ENCODE results near the gene CHAF1A.

Gene CHAF1A

DNA sequence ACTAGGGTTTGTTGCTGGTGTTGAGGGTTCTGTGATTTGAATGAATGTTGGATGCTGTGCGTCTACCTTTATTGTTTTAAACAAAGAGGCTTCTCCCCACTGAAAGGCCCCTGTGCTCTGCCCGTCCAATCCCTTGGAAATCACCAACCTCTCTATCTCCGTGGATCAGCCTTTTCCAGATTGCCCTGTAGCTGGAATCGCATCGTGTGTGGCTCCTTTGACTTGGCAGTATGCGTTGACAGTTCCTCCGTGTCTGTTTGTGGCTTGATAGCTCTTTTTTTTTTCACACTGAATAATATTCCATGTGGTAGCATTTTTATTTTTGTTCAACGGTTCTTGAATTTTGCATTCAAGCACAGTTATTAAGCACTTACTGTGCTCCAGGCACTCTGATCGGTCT, 32.0 kb downstream of the CHAF1A start:
- Histone ChIP-seq H3K36me3 (ENCODE audit: control insufficient read depth, insufficient read depth, low read length) (peaks cover 93% of the 10 kb centered on the region), H3K4me3 (ENCODE audit: low read depth, low read length) (no peak overlapping the region), H3K4me1 (ENCODE audit: control insufficient read depth, insufficient read depth, low read length) (no peaks in the 10 kb centered on the region), H3K9ac (ENCODE audit: low read length) (no peak overlapping the region), H3K27me3 (ENCODE audit: control insufficient read depth, insufficient read depth, low read length) (no peaks in the 10 kb centered on the region), H3K9me3 (ENCODE audit: control insufficient read depth, insufficient read depth, low read depth, low read length) (no peaks in the 10 kb centered on the region), H3K27ac (ENCODE audit: low read depth, low read length) (no peak overlapping the region)

DNA sequence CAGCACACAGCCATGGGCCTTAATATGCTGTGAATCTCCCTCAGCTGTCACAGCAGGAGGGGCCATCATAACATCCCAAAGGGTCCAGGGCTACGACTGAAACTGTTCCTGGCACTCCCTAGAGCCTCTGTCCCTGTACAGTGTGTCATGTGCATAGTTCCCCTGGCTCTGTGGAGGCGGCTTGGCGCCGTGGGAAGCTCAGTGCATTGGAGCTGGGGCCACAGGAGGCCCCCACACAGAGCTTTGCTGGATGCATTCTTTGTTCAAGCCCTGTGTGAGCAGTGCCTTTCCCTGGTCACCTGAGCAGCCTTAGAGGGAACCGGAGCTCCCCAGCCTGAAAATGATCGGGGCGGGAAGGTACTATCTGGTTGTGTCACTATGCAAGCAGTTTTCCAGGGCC, 33.8 kb downstream of the CHAF1A start:
- no peak overlapping the region for H3K9ac ChIP-seq (ENCODE audit: low read length)
- H3K9me3 ChIP-seq (ENCODE audit: control insufficient read depth, insufficient read depth, low read depth, low read length) = no peaks in the 10 kb centered on the region
- H3K36me3 ChIP-seq (ENCODE audit: control insufficient read depth, insufficient read depth, low read length) = peaks cover 88% of the 10 kb centered on the region
- H3K4me1 ChIP-seq (ENCODE audit: control insufficient read depth, insufficient read depth, low read length) = no peaks in the 10 kb centered on the region
- no peak overlapping the region for H3K27ac ChIP-seq (ENCODE audit: low read depth, low read length)
- H3K4me3 ChIP-seq (ENCODE audit: low read depth, low read length) = no peak overlapping the region
- H3K27me3 ChIP-seq (ENCODE audit: control insufficient read depth, insufficient read depth, low read length) = no peaks in the 10 kb centered on the region

DNA sequence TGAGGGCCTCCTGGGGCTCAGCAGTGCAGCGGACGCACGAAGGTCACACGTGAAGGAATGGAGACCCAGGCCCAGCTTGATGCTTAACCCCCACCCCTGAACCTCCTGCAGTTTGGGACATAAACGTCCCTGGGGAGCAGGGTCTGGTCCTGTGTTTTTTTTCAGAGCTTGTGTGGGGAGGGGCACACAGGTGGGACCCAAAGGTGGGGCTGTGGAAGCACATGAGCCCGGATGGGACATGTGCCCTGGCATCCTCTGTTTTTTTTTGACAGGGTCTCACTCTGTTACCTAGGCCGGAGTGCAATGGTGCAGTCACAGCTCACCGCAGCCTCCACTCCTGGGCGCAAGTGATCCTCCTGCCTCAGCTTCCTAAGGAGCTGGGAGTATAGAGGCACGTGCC, 34.7 kb downstream of the CHAF1A start:
- Histone ChIP-seq H3K4me3 (ENCODE audit: low read depth, low read length) (no peak overlapping the region), H3K9me3 (ENCODE audit: control insufficient read depth, insufficient read depth, low read depth, low read length) (no peaks in the 10 kb centered on the region), H3K36me3 (ENCODE audit: control insufficient read depth, insufficient read depth, low read length) (peaks cover 83% of the 10 kb centered on the region), H3K27ac (ENCODE audit: low read depth, low read length) (no peak overlapping the region), H3K27me3 (ENCODE audit: control insufficient read depth, insufficient read depth, low read length) (no peaks in the 10 kb centered on the region), H3K4me1 (ENCODE audit: control insufficient read depth, insufficient read depth, low read length) (no peaks in the 10 kb centered on the region), H3K9ac (ENCODE audit: low read length) (no peak overlapping the region)

DNA sequence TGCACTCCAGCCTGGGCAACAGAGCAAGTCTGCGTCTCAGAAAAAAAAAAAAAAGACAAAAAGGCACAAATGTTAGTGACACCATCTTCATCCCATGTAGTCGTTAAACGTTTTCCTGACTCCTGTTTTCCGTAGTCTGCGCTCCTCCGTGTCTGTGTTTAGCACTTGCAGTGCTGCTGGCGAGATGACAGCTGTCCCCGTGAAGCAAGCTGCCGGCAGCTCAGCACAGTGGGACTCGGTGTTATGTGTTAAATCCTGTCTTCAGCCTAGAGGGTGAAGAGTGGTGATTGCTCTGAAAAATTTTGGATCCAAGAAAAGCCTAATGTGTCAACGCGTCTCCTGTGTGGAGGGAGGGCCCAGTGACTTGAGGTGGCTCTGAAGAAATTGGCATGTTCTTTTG, 36.8 kb downstream of the CHAF1A start:
- peaks cover 83% of the 10 kb centered on the region for H3K36me3 ChIP-seq (ENCODE audit: control insufficient read depth, insufficient read depth, low read length)
- no peaks in the 10 kb centered on the region for H3K27me3 ChIP-seq (ENCODE audit: control insufficient read depth, insufficient read depth, low read length)
- no peaks in the 10 kb centered on the region for H3K4me1 ChIP-seq (ENCODE audit: control insufficient read depth, insufficient read depth, low read length)
- H3K9ac ChIP-seq (ENCODE audit: low read length) = no peak overlapping the region
- no peaks in the 10 kb centered on the region for H3K9me3 ChIP-seq (ENCODE audit: control insufficient read depth, insufficient read depth, low read depth, low read length)
- H3K4me3 ChIP-seq (ENCODE audit: low read depth, low read length) = no peak overlapping the region
- no peak overlapping the region for H3K27ac ChIP-seq (ENCODE audit: low read depth, low read length)

DNA sequence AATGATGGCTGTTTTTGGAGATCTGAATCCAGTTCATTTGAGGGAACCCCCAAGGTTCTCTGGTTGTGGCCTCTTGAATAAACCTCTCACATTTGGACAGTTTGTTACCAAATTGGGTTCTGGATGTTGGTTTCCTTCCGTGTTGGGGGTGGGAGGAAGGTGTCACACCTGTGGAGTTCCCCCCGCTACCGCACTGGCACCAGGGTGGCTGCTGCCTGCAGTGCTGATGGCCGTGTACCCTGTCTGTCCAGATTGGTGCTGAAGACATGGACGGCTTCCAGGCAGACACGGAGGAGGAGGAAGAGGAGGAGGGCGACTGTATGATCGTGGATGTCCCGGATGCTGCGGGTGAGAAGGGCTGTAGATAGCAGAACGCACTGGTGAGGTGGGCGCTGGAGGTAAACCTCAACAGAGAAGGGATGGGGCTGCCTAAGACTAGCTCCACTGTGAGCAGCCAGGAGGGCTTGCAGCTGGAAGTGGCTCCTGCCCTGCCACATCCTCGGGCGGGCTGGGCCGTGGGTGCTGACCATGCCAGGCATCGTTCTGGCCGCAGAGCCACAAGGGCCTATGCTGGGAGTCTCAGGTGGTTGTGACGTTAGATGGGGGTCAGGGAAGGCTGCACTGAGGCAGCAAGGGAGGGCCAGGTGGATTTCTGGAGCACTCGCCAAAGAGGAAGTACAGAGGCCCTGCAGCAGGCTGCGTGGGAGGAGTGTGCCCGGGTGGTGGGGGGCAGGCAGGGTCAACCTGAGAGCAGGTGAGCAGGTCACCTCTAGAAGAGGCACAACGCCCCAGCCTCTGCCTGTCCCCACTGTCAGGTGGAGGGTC, 39.8 kb downstream of the CHAF1A start:
- no peaks in the 10 kb centered on the region for H3K27me3 ChIP-seq (ENCODE audit: control insufficient read depth, insufficient read depth, low read length)
- no peaks in the 10 kb centered on the region for H3K9me3 ChIP-seq (ENCODE audit: control insufficient read depth, insufficient read depth, low read depth, low read length)
- no peak overlapping the region for H3K4me3 ChIP-seq (ENCODE audit: low read depth, low read length)
- no peaks in the 10 kb centered on the region for H3K4me1 ChIP-seq (ENCODE audit: control insufficient read depth, insufficient read depth, low read length)
- H3K36me3 ChIP-seq (ENCODE audit: control insufficient read depth, insufficient read depth, low read length) = peaks cover 82% of the 10 kb centered on the region
- no peak overlapping the region for H3K9ac ChIP-seq (ENCODE audit: low read length)
- H3K27ac ChIP-seq (ENCODE audit: low read depth, low read length) = no peak overlapping the region

DNA sequence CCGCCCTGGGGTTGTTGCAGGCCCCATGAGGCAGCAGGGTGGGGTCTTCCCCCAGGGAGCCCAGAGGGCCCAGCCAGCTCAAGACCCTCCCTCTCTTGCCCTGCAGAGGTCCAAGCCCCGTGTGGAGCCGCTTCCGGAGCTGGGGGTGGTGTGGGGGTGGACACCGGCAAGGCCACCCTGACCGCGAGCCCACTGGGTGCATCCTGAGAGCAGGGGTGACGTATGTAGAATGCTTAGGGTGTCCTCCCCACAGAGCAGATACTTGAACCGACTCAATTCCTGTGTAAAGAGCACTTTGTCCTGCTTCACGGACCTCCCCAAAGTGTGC, 40.3 kb downstream of the CHAF1A start:
- no peaks in the 10 kb centered on the region for H3K4me1 ChIP-seq (ENCODE audit: control insufficient read depth, insufficient read depth, low read length)
- H3K36me3 ChIP-seq (ENCODE audit: control insufficient read depth, insufficient read depth, low read length) = peaks cover 85% of the 10 kb centered on the region
- no peaks in the 10 kb centered on the region for H3K27me3 ChIP-seq (ENCODE audit: control insufficient read depth, insufficient read depth, low read length)
- H3K9ac ChIP-seq (ENCODE audit: low read length) = no peak overlapping the region
- no peaks in the 10 kb centered on the region for H3K9me3 ChIP-seq (ENCODE audit: control insufficient read depth, insufficient read depth, low read depth, low read length)
- H3K4me3 ChIP-seq (ENCODE audit: low read depth, low read length) = no peak overlapping the region
- H3K27ac ChIP-seq (ENCODE audit: low read depth, low read length) = no peak overlapping the region

DNA sequence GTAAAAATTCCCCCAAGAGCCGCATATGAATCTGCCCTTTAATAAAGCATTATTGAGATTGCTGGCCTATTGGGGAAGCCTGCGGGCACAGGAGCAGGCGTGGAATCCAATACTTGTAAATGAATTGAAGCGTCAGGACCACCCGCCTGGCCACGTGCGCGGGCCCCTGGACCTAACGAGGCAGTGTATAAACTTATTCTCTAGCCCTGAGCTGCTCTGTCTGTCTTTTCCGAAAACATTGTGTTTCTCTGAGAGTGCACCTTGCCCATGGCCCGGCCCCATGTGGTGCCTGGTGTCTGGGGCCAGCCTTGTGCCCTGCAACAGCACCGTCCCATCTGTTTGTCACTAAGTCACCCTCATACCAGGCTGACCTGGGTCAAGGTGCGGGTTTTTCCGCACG, 40.7 kb downstream of the CHAF1A start:
- H3K9ac ChIP-seq (ENCODE audit: low read length) = no peak overlapping the region
- H3K27me3 ChIP-seq (ENCODE audit: control insufficient read depth, insufficient read depth, low read length) = no peaks in the 10 kb centered on the region
- H3K9me3 ChIP-seq (ENCODE audit: control insufficient read depth, insufficient read depth, low read depth, low read length) = no peaks in the 10 kb centered on the region
- no peak overlapping the region for H3K4me3 ChIP-seq (ENCODE audit: low read depth, low read length)
- no peak overlapping the region for H3K27ac ChIP-seq (ENCODE audit: low read depth, low read length)
- H3K36me3 ChIP-seq (ENCODE audit: control insufficient read depth, insufficient read depth, low read length) = peaks cover 85% of the 10 kb centered on the region
- H3K4me1 ChIP-seq (ENCODE audit: control insufficient read depth, insufficient read depth, low read length) = no peaks in the 10 kb centered on the region

DNA sequence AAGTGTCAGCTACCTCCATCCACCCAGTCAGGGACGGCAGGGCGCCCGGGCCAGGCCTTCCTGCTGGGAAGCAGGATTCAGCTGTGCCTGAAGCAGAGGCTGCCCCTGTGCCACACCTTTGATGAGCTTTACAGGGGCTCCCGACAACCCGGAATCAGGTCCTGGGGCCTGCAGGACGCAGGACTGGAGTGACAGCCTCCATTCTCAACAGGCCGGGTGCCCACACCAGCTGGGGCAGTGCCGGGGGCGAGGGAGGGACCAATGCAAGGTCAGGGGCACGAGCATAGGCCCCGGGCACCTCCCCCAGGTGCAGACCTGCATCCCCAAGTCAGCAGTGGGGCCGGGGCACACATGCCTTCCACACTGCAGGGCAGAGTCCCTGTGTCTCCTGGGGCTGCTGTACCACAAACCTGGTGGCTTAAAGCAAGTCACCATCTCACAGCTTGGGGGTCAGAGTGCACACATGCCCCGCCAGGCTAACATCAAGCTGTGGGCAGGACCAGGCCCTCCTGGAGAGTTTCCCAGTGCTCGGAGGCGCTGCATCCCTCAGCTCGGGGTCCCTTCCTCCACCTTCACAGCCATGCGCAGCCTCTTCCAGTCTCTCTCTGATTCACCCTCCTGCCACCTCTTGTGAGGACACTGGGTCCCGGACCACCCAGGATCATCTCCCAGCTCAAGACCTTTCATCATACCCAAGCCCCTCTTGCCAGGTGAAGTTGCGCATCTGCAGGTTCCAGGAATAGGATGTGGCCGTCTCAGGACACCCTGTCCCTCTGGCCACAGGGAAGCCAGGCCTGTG, 41.7 kb downstream of the CHAF1A start:
- no peaks in the 10 kb centered on the region for H3K9me3 ChIP-seq (ENCODE audit: control insufficient read depth, insufficient read depth, low read depth, low read length)
- H3K27me3 ChIP-seq (ENCODE audit: control insufficient read depth, insufficient read depth, low read length) = no peaks in the 10 kb centered on the region
- no peaks in the 10 kb centered on the region for H3K4me1 ChIP-seq (ENCODE audit: control insufficient read depth, insufficient read depth, low read length)
- H3K27ac ChIP-seq (ENCODE audit: low read depth, low read length) = no peak overlapping the region
- peaks cover 85% of the 10 kb centered on the region for H3K36me3 ChIP-seq (ENCODE audit: control insufficient read depth, insufficient read depth, low read length)
- H3K4me3 ChIP-seq (ENCODE audit: low read depth, low read length) = no peak overlapping the region
- no peak overlapping the region for H3K9ac ChIP-seq (ENCODE audit: low read length)

DNA sequence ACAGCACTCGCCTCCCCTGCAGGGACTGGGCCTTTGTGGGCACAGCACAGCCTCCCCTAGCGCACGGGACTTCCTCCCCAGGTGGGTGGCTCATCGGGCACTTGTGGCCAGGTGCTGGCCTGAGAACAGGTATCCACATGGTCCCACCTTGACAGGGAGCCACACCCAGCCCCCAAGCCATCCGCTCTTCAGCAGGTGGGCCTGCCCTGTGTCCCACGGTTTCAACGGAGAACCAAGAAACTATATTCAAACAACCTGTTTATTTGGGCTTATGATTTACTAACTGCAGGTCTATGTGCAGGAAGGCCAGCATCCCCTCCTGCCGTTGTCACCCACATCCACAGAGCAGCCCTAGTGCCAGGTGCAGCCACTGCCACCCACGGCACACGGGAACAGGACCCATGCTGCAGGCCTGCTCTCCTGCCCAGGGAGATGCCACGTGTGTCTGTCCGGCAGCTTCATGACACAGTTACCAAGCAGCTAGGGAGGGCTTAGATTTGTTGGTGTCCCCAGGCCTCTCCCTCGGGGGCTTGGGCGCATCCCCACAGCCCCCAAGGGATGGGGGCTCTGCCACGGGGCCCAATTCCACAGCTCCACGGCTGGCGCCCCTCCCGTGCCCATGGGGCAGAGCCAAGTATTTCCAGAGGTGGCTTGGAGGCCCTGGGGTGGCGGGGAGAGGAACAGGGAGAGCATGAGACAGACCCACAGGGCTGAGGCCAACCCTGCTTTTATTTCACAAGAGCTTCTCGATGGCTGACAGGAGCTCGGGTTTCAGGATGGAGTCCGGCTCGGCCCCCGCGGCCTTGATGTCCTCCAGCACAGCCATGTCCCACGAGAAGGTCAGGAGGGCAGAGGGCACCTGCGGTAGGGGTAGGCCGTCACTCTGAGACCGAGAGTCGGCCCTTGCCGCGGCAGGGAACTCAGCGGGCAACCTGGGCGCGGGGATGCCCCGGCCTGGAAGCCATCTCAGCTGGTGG, 42.6 kb downstream of the CHAF1A start:
- no peak overlapping the region for H3K4me3 ChIP-seq (ENCODE audit: low read depth, low read length)
- H3K9ac ChIP-seq (ENCODE audit: low read length) = no peak overlapping the region
- H3K9me3 ChIP-seq (ENCODE audit: control insufficient read depth, insufficient read depth, low read depth, low read length) = no peaks in the 10 kb centered on the region
- H3K27me3 ChIP-seq (ENCODE audit: control insufficient read depth, insufficient read depth, low read length) = no peaks in the 10 kb centered on the region
- peaks cover 82% of the 10 kb centered on the region for H3K36me3 ChIP-seq (ENCODE audit: control insufficient read depth, insufficient read depth, low read length)
- no peaks in the 10 kb centered on the region for H3K4me1 ChIP-seq (ENCODE audit: control insufficient read depth, insufficient read depth, low read length)
- no peak overlapping the region for H3K27ac ChIP-seq (ENCODE audit: low read depth, low read length)

DNA sequence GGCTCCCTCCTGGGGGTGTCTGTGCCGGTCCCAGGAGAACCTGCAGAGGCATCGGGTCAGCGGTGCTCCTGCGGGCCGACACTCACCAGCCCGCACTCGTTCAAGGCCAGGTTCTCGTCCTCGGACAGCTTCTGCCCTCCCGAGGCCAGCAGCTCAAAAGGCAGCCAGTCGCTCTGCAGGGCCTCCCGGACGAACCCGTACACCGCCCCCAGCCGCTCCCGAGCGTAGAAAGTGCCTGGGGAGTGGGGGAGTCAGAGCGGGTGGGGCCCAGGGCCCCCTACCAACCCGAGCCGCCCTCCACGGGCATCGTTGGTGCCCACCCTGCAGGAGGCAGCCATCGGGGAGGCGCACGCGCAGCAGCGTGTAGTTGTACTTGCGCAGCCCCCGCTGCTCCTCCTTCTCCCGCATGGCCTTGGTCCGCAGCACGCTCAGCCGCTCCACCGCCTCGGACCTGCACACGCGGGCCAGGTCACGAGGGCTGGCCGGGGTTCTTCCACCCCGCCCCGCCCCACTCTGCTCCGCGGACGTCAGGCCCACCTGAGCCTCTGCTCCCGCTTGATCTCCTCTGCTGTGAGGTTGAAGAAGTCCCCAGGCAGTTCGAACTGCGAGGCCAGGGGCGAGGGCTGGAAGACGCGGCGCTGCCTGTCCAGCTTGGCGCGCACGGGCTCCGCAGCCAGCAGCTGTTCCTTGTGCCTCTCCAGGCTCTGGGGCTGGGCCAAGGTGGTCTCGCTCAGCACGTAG, 43.7 kb downstream of the CHAF1A start:
- Histone ChIP-seq H3K9me3 (ENCODE audit: control insufficient read depth, insufficient read depth, low read depth, low read length) (no peaks in the 10 kb centered on the region), H3K27me3 (ENCODE audit: control insufficient read depth, insufficient read depth, low read length) (no peaks in the 10 kb centered on the region), H3K9ac (ENCODE audit: low read length) (peak overlapping the region; percentile 12), H3K27ac (ENCODE audit: low read depth, low read length) (no peak overlapping the region), H3K36me3 (ENCODE audit: control insufficient read depth, insufficient read depth, low read length) (peaks cover 76% of the 10 kb centered on the region), H3K4me3 (ENCODE audit: low read depth, low read length) (no peak overlapping the region), H3K4me1 (ENCODE audit: control insufficient read depth, insufficient read depth, low read length) (no peaks in the 10 kb centered on the region)
